GM18909 (cell line): Measurements from ENCODE around the gene ADIPOR2.
"Not testable (repeated sequence)": the region's sequence is repeated elsewhere in the genome, so short reads cannot be mapped to it uniquely, and the experiment has no call there.

ENCODE experiments used
- ATAC-seq: cut with Tn5 transposase; IDR thresholded peaks from one replicate; pipeline ENCODE4 v1.9.1; 2021; ENCODE audit warnings: mild to moderate bottlenecking; ENCODE audit not compliant: unreplicated experiment, poor library complexity

Gene ADIPOR2

DNA sequence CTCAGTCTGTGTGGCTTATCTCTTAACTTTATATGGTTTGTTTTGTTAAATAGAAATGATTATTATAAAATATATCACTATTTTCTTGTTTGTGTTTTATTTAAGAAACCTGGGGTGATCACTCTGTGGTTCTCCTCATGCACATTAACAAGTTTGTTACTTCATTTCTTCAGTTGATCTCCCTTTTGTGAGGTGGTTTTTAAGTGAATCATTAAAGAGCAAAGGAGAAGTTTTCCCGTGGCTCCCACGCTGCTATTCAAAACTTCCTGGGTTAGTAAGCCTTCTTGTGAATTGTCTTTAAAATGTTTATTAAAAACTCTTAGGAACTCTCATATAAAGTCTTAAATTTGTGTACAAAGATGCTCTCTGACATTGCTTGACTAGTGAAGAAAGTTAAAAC lies 11.8 kb downstream of the ADIPOR2 start:
- ATAC-seq: no peak

DNA sequence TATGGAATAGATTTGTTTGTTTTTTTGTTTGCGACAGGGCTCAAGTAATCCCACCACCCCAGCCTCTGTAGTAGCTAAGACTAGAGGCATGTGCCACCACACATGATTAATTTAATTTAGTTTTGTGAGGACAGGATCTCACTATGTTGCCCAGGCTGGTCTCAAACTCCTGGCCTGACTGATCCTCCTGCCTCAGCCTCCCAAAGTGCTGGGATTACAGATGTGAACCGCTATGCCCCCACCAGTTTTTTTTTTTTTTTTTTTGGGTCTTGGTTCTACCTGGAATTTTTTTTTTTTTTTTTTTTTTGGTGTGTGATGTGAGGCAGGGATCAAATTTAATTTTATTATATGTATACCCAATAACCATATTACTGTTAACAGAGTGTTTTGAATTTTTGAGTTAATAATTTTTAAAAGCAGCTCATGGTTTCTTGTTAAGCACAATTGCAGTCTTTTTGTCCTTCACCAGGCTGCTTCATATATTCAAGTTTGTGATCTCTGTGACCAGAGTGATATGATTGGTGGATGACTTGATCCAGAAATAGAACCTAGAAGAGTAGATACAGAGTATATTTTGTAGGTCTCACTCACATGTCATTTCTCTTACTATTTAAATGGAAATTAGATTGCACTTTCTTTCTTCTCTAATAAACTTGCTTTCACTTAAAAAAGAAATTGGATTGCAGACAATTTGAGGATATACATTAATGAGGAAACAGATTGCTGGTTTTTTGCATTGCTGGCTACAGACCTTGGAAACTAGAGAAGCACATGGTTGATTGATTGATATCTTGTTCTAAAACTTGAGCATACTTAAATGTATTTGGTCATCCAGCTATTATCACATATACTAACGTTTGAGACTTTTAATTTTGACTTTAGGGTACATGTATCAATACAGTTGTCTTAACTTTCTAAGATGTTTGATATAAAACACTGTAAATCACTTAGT lies 13.2 kb downstream of the ADIPOR2 start:
- no peak for ATAC-seq

DNA sequence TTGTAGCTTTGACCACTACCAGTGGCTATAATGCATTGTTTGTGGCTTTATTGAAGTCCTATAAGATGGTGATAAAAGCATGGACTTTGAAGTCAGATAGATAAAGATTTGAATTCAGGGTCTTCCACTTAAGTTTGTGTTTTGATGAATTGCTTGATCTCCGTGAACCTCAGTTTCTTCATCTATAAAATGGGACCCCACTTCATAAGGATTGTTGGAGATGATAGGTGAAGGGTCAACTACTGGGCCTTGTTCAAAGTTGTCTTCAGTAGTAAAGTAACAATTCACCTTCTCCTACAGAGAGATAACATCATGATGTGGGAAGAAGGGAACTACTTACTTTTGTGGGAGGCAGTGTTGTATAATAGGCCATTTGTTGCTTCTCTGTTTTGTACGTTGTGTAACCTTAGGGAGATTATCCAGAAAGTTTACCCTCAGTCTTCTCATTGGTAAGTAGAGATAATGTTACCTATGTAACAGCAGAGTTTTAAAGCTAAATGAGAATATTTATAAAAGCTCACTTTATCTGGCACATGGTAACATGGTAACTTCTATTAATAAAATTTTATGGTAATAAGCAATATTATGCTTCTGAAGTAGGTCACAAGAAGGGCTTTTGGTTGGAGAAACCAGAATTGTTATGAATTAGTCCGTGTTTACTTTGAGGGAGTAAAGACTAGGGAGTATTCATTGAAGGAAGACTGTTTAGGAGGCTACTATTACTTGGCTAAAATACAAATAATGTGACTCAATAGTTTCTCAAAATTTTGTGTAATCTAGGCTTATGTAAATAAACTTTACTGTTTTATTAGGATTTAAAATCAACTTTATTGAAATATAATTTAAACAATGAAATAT lies 15.1 kb downstream of the ADIPOR2 start:
- ATAC-seq: no peak

DNA sequence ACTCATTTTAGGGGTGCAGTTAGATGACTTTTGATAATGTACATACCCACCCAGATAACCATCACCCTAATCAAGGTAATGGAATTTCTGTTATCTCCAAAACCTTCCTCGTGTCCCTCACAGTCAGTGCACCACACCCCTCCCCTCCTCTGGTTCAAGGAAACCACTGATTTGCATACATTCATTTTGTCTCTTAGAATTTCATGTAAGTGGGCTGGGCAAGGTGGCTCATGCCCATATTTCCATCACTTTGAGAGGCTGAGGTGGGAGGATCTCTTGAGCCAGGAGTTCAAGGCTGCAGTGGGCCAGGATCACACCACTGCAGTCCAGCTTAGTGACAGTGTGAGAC lies 15.7 kb downstream of the ADIPOR2 start:
- ATAC-seq: no peak

DNA sequence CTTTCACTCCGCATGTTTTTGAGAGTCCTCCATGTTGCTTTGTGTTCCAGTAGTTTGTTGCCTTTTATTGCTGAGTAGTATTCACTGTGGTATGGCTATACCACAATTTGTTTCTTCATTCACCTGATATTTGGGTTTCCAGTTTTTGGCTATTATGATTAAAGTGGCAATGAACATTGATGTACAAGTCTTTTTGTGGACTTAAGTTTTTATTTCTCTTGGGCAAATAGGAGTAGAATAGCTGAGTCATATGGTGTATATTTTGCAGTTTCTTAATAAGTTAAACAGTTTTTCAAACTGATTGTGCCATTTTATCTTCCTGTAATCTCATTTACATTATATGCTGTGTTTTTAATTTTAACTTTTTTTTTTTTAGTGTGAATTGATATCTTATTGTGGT lies 16.2 kb downstream of the ADIPOR2 start:
- ATAC-seq: no peak

DNA sequence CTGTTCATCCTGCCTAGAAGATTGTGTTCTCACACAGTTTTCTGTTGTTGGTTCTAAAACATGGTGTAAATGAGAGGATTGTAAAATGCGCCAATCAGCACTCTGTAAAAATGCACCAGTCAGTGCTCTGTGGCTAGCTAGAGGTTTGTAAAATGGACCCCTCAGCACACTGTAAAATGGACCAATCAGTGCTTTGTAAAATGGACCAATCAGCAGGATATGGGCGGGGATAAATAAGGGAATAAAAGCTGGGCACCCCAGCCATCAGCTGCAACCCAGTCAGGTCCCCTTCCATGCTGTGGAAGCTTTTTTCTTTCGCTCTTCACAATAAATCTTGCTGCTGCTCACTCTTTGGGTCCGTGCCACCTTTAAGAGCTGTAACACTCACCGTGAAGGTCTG lies 19.1 kb downstream of the ADIPOR2 start:
- not testable (repeated sequence) for ATAC-seq

DNA sequence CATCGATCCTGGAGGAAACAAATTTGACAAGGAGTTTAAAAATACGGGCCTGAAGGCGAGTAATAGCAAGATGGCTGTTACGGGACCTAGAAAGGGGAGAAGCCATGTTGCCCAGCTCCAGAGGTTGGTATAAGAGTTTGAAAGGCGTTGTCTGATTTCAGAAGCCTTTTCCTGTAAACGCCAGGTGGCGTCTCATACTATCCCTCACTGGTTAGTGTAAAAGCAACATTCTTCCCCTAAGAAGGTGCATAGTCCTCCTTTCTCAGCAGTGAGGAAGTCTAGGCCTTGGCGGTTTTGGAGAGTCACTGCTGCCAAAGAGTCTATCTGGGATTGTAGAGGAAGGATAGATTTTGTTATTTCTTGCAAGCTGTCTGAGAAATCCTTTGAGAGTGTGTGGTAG lies 20.0 kb downstream of the ADIPOR2 start:
- not testable (repeated sequence) for ATAC-seq

DNA sequence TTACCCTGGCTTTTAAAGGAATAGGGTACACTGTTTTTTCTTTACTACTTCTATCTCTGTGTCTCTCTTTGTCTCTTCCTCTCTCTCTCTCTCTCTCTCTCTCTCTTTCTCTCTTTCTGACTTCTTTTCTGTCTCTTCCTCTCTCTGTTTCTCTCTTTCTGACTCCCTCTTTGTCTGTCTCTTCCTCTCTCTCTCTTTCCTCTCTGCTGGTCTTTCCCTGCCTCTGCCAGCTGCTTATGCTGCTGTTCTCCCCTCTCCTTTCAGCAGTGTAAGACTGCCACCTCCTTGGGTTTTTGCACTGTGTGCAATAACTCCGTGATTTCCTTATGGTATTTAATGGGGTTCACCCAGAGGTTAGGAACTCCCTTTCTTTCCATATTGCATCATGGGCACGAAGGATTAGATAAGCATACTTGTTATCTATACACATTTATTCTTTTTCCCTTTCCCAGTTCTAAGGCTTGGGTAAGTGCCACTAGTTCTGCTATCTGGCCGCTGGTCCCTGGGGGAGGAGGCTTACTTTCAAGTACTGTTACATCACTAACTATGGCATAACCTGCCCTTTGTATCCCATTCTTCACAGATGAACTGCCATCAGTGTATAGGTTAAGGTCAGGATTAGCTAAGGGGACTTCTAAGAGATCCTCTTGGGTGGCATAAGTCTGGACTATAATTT lies 20.8 kb downstream of the ADIPOR2 start:
- not testable (repeated sequence) for ATAC-seq

DNA sequence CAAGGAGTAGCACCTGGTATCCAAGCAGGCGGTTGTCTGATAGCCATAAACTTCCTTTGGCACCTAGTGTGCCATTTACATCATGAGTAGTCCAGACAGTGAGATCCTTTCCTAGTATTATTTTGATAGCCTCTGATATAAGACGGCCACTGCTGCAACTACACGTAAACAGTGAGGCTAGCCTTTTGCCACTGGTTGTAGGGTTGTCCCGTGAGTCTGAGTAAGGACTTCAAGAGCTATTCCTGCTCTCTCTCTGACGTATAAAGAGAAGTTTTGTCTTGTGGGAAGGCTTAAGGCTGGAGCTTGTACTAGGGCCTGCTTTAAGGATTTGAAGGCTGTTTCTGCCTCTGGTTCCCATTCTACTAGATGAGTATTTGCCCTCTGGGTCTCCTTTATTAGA lies 21.4 kb downstream of the ADIPOR2 start:
- not testable (repeated sequence) for ATAC-seq

DNA sequence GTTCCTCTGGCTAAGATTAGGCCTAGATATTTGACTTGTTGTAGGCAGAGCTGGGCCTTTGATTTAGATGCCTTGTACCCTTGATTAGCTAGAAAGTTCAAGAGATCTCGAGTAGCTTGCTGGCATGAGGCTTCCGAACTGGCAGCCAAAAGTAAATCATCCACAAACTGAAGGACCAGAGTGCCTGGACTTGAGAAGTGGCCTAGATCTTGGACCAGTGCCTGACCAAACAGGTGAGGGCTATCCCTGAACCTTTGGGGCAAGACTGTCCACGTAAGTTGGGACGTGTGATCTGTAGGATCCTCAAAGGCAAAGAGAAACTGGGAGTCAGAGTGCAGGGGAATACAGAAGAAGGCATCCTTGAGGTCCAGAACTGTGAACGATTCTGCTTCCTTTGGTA lies 22.0 kb downstream of the ADIPOR2 start:
- not testable (repeated sequence) for ATAC-seq

DNA sequence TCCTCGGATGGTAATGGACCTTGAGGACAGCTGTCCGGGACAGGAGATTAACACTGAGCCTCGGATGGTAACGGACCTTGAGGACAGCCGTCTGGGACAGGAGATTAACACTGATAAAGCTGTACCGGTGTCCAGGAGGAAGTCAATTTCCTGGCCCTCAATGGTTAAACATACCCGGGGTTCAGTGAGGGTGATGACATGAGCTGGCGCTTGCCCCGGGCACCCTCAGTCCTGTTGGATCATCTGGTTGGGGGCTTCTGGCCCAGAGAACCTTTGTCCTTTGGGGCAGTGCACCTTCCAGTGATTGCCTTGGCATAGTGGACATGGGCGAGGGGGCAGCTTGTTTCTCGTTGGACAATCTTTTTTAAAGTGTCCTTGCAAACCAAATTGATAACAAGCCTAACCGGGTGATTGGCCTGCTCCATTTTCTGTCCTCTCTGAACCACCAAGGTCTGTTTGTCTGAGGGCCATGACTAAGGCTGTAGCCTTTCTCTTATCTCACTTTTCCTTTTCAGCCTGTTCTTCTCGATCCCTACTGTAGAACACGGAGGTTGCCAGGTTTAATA lies 23.0 kb downstream of the ADIPOR2 start:
- ATAC-seq: not testable (repeated sequence)

DNA sequence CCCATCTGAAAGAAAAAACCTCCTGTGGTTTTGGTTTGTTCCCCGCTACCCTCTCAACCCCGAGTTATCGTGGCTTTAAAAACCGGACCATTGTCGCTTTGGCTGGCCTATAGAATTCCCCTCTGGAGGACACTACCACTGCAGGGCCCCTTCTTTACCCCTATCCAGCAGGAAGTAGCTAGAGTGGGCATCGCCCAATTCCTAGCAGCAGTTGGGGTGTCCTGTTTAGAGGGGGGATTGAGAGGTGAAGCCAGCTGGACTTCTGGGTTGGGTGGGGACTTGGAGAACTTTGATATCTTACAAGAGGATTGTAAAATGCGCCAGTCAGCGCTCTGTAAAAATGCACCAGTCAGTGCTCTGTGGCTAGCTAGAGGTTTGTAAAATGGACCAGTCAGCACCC lies 24.6 kb downstream of the ADIPOR2 start:
- ATAC-seq: not testable (repeated sequence)

DNA sequence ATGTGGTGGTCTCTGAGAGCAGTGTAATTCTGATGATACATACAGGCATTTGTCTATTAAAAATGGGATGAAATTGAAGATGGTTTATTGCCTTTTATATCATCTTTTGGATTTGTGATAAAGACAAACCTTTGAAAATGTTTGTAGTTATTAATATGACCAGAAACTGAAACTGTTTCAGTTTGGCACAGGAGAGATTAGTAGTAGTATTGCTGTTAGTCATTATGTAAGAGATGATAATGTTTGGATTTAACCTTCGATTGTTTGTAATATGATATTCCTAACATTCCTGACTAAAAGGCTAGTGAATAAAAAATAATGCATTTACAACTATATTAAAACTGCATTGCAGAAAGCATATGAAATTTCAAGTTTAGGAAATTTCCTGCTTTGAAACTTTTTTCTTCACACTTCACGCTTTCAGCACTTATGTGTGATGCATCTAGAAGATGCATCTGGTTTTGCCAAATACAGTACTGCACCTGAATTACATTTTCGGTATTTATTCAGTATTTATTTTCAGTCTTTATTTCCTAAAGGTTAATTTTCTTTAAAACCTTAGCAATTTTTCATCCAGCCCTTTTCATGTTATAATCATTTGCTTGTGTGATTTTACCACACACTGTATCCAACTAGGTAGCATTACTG lies 25.5 kb downstream of the ADIPOR2 start:
- no peak for ATAC-seq

DNA sequence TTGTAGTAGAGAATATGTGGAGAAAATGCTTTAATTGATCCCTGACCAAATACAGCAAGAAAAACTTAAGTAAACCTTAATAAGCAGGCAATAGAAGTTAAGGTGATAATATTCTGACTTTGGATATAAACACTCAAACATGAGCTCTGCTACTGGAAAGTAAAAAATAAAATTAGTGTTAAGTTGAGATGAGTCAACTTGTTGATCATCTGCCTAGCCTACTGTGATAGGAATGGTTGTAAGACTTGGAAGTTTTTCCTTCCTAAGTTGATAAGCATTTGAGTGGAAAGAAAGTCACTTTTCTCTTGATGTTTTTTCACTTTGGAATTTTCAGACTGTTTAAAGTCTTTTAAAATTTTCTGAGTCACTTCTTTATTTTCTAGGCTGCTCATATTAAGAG lies 26.0 kb downstream of the ADIPOR2 start:
- no peak for ATAC-seq

DNA sequence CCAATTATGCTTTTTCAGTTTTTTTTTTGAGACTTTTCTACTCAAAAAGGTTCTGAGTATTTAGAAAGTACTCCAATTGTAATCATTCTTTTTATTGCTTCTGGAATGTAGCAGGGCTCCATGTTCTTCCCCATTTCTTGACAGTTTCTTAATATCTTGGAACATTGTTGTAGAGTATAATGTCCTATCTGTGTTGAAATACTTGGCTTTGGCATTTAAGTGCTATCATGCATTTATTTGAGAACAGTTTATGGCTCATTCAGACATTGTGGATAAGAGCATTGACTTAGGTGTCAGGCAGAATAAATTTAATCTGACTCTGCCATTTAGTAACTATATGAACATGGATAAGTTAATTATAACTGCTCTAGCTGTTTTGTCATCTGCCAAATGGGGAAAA lies 28.3 kb downstream of the ADIPOR2 start:
- ATAC-seq: no peak

DNA sequence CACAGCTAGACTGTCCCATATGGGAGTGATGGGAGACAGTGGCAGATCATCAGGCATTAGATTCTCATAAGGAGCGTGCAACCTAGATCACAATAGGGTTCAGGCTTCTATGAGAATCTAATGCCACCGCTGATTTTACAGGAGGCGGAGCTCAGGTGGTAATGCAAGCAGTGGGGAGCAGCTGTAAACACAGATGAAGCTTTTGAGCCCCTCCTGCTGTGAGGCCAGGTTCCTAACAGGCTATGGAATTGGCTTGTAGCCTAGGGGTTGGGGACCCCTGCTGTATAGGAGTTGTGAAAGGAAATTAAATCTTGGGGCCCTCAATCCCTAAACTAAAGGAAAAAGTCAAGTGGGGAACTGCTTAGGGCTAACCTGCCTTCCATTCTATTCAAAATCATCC lies 29.6 kb downstream of the ADIPOR2 start:
- no peak for ATAC-seq

DNA sequence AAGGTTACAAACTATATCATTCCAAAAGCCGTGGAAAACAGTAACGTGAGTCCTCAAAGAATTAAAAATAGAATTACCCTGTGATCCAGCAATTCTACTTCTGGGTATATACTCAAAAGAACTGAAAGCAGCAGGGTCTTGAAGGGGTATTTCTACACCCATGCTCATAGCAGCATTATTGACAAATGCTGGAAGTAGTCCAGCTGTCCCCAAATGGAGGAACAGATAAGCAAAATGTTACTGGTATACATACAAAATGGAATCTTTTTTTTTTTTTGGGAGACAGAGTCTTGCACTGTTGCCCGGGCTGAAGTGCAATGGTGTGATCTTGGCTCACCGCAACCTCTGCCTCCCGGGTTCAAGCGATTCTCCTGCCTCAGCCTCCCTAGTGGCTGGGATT lies 32.9 kb downstream of the ADIPOR2 start:
- no peak for ATAC-seq

DNA sequence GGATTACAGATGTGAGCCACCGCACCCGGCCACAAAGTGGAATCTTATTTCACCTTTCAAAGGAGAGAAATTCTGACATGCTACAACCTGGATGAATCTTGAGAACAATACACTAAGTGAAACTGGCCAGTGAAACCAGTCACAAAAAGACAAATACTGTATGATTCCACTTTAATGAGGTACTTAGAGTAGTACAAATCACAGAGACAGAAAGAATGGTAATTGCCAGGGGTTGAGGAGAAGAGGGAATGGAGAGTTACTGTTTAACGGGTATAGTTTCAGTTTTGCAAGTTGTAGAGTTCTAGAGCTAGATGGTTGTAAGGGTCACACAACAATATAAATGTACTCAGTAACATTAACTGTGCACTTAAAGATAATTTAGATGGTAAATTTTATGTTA lies 33.4 kb downstream of the ADIPOR2 start:
- no peak for ATAC-seq

DNA sequence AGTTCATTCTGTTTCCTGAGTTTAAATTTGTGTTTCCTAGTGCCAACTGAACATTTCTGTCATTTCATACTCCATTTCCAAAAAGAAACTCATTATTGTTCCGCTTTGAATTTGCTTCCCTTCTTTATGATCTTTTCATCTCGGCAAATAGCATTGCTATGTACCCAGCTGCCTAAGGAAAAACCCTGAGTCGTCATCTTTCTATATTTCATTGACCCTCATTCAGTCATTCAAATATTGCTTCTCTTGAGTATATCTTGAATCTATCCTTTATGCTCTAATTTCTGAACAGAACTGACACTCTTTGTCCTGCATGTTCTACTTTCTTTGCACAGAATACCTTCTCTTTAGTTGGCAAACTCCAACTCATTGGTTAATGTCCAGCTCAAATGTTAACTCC lies 35.9 kb downstream of the ADIPOR2 start:
- no peak for ATAC-seq

DNA sequence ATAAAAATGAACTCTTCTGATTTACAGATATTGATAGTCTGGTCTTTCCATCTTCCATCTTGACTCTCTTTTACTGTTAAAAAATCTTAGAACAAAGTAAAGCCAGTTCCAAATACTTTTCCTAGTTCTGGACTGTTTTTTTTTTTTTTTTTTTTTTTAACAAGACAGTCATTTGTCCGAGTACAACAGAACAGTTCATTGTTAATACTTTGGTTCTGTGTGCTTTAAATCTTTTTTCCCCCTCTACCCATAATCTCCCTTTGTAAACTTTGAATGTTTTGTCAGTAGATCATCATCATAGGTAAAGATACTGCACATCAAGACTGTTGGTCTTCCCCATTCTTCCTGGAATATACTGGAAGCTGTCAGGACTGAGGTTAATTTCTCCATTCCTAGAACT lies 38.0 kb downstream of the ADIPOR2 start:
- no peak for ATAC-seq
